22Rv1 (cell line): Measurements from ENCODE around the gene GFPT2.

Experiments
- H3K27ac ChIP-seq: fragments of 450-650 bp; 2 replicates; pipeline ENCODE4 v1.5.1; 2017
- CTCF ChIP-seq: fragments of 450-650 bp; IDR thresholded peaks from 2 replicates; pipeline ENCODE4 v1.5.1; 2017; ENCODE audit warnings: mild to moderate bottlenecking
- ZFX ChIP-seq: fragments of 450-650 bp; IDR thresholded peaks from 2 replicates; pipeline ENCODE4 v1.6.1; 2017; ENCODE audit warnings: antibody characterized with exemption, borderline replicate concordance

Gene GFPT2

GRCh38 chr5:180274695-180275094, 78.4 kb downstream of the GFPT2 start:
- no peak for TF ChIP-seq ZFX
- no peak for TF ChIP-seq CTCF

GRCh38 chr5:180271221-180271620, 81.9 kb downstream of the GFPT2 start:
- H3K27ac ChIP-seq = no peak overlapping the region
- no peak for TF ChIP-seq CTCF
- no peak for TF ChIP-seq ZFX

More at GRCh38 chr5:180274695-180275094, 78.4 kb downstream of the GFPT2 start:
- no peak overlapping the region for H3K27ac ChIP-seq

GRCh38 chr5:180259260-180259611, 93.9 kb downstream of the GFPT2 start:
- TF ChIP-seq ZFX = no peak
- no peak for TF ChIP-seq CTCF
- no peak overlapping the region for H3K27ac ChIP-seq

- H3K27ac ChIP-seq = no peak overlapping the region
- TF ChIP-seq ZFX (no peak), CTCF (no peak)
Measured at GRCh38 chr5:180253036-180253824, 99.9 kb downstream of the GFPT2 start.

- no peak for TF ChIP-seq CTCF
- no peak for TF ChIP-seq ZFX
- no peak overlapping the region for H3K27ac ChIP-seq
Measured at GRCh38 chr5:180251887-180252286, 101.2 kb downstream of the GFPT2 start.

- no peak overlapping the region for H3K27ac ChIP-seq
- TF ChIP-seq CTCF = no peak
- no peak for TF ChIP-seq ZFX
Measured at GRCh38 chr5:180251141-180251540, 102.0 kb downstream of the GFPT2 start.
